ENCODE measurements around the gene SRGAP1.
A peak's percentile ranks its signal among the peaks of the same experiment; 100 is the strongest.
"Not testable (repeated sequence)": the region's sequence is repeated elsewhere in the genome, so short reads cannot be mapped to it uniquely, and the experiment has no call there.

The SRGAP1 gene

GRCh38 chr12:64170730-64171129, 326.2 kb downstream of the SRGAP1 start:
- no peak for DNase-seq (ENCODE audit: low spot score)

GRCh38 chr12:64171715-64172114, 327.2 kb downstream of the SRGAP1 start:
- DNase-seq (ENCODE audit: low spot score): no peak

GRCh38 chr12:64172143-64172970, 327.9 kb downstream of the SRGAP1 start:
- DNase-seq (ENCODE audit: low spot score): no peak

GRCh38 chr12:64173456-64173855, 329.0 kb downstream of the SRGAP1 start:
- peak; percentile 38 for DNase-seq (ENCODE audit: low spot score)

GRCh38 chr12:64175254-64175945, 330.9 kb downstream of the SRGAP1 start:
- no peak for DNase-seq (ENCODE audit: low spot score)

- DNase-seq (ENCODE audit: low spot score): no peak
Observed at GRCh38 chr12:64177001-64177400, 332.5 kb downstream of the SRGAP1 start.

GRCh38 chr12:64178122-64178521, 333.6 kb downstream of the SRGAP1 start:
- no peak for DNase-seq (ENCODE audit: low spot score)

GRCh38 chr12:64180951-64181350, 336.5 kb downstream of the SRGAP1 start:
- no peak for DNase-seq (ENCODE audit: low spot score)

- peak; percentile 44 for DNase-seq (ENCODE audit: low spot score)
Observed at GRCh38 chr12:64181430-64182291, 337.2 kb downstream of the SRGAP1 start.

- DNase-seq (ENCODE audit: low spot score): no peak
Observed at GRCh38 chr12:64184216-64184615, 339.7 kb downstream of the SRGAP1 start.

GRCh38 chr12:64186789-64187188, 342.3 kb downstream of the SRGAP1 start:
- no peak for DNase-seq (ENCODE audit: low spot score)

- no peak for DNase-seq (ENCODE audit: low spot score)
Observed at GRCh38 chr12:64187370-64187769, 342.9 kb downstream of the SRGAP1 start.

- DNase-seq (ENCODE audit: low spot score): no peak
Observed at GRCh38 chr12:64187794-64188193, 343.3 kb downstream of the SRGAP1 start.

- no peak for DNase-seq (ENCODE audit: low spot score)
Observed at GRCh38 chr12:64189530-64189929, 345.0 kb downstream of the SRGAP1 start.

GRCh38 chr12:64190140-64190539, 345.6 kb downstream of the SRGAP1 start:
- no peak for DNase-seq (ENCODE audit: low spot score)

- DNase-seq (ENCODE audit: low spot score): no peak
Observed at GRCh38 chr12:64192644-64193444, 348.3 kb downstream of the SRGAP1 start.

- no peak for DNase-seq (ENCODE audit: low spot score)
Observed at GRCh38 chr12:64193931-64194330, 349.4 kb downstream of the SRGAP1 start.

GRCh38 chr12:64194333-64195149, 350.0 kb downstream of the SRGAP1 start:
- no peak for DNase-seq (ENCODE audit: low spot score)

- DNase-seq (ENCODE audit: low spot score): not testable (repeated sequence)
Observed at GRCh38 chr12:64195841-64196240, 351.3 kb downstream of the SRGAP1 start.

GRCh38 chr12:64203036-64203435, 358.5 kb downstream of the SRGAP1 start:
- no peak for DNase-seq (ENCODE audit: low spot score)

GRCh38 chr12:64203775-64204174, 359.3 kb downstream of the SRGAP1 start:
- no peak for DNase-seq (ENCODE audit: low spot score)
